ACC112 (cell line): ENCODE results near the gene JMJD7.
A peak's percentile ranks its signal among the peaks of the same experiment; 100 is the strongest.

Source experiments
- H2AFZ ChIP-seq: fragments of 200-600 bp; sonication (generic); one replicate; pipeline ENCODE4 v1.6.0; 2017; ENCODE audit warnings: antibody characterized with exemption, low read length; ENCODE audit not compliant: unreplicated experiment
- H3K27ac ChIP-seq: fragments of 200-600 bp; sonication (generic); 2 replicates; pipeline ENCODE4 v1.5.1; 2014; ENCODE audit warnings: low read depth, mild to moderate bottlenecking, antibody characterized with exemption, low read length, moderate library complexity
- H3K27me3 ChIP-seq: fragments of 200-600 bp; sonication (generic); 2 replicates; pipeline ENCODE4 v1.6.1; 2014; ENCODE audit warnings: mild to moderate bottlenecking, antibody characterized with exemption, low read length, moderate library complexity, mixed read lengths; ENCODE audit not compliant: insufficient read depth
- H3K36me3 ChIP-seq: fragments of 200-600 bp; sonication (generic); 2 replicates; pipeline ENCODE4 v1.6.1; 2016; ENCODE audit warnings: mild to moderate bottlenecking, antibody characterized with exemption, low read length, moderate library complexity, mixed read lengths; ENCODE audit not compliant: insufficient read depth
- H3K4me1 ChIP-seq: fragments of 200-600 bp; sonication (generic); one replicate; pipeline ENCODE4 v1.6.1; 2016; ENCODE audit warnings: low read length, mixed read lengths; ENCODE audit not compliant: insufficient read depth, unreplicated experiment, control insufficient read depth
- H3K4me3 ChIP-seq: fragments of 200-600 bp; sonication (generic); 2 replicates; pipeline ENCODE4 v1.5.1; 2014; ENCODE audit warnings: mild to moderate bottlenecking, low read depth, low read length
- H3K79me2 ChIP-seq: fragments of 200-600 bp; sonication (generic); one replicate; pipeline ENCODE4 v1.6.0; 2016; ENCODE audit warnings: low read length; ENCODE audit not compliant: control insufficient read depth, unreplicated experiment, insufficient read depth

JMJD7 gene

DNA sequence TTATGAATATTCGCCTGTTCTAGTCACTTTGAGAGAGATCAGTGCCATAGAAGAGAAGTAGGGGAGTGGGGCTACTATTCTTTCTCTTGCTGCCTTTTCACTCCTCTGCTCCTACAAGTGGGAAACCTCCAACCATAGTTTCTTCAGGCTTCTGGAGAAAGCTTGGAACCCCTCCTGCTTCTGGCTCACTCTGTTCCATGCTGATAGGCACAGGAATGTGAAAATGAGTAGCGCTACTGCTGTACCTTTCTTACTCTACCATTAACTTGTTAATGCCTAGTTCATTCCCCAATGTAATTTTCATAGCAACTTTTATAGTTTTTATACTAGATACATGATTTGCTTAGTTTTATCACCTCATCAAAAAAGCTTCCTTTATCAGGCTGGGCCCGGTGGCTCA is 26.7 kb upstream of the JMJD7 start:
- H3K27me3 ChIP-seq: no peaks in the 10 kb centered on the region
- no peak overlapping the region for H3K27ac ChIP-seq
- H3K4me1 ChIP-seq: peaks cover 38% of the 10 kb centered on the region
- H3K79me2 ChIP-seq: peaks cover 13% of the 10 kb centered on the region
- no peak overlapping the region for H3K4me3 ChIP-seq
- H2AFZ ChIP-seq: no peak overlapping the region
- peaks cover 8% of the 10 kb centered on the region; the same call in 1 of the 2 replicates for H3K36me3 ChIP-seq

DNA sequence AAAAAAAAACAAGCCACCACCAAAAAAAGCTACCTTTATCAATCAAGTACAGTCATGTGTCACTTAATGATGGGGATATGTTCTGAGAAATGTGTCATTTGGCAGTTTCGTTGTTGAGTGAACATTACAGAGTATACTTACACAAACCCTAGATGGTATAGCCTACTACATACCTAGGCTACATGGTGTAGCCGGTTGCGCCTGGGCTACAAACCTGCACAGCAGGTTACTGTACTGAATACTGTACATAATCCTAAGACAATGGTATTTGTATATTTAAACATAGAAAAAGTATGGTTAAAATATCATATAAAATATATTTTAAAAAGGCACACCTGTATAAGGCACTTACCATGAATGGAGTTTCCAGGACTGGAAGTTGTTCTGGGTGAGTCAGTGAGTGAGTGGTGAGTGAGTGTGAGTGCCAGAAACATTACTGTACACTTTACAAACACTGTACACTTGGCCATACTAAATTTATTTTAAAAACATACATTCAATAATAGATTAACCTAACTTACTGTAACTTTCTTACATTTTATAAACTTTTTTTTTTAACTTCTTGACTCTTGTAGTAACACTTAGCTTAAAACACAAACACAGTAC is 25.9 kb upstream of the JMJD7 start:
- Histone ChIP-seq H3K4me3 (no peak overlapping the region), H3K4me1 (peaks cover 30% of the 10 kb centered on the region), H2AFZ (no peak overlapping the region), H3K27me3 (no peaks in the 10 kb centered on the region), H3K36me3 (peaks cover 8% of the 10 kb centered on the region; the same call in 1 of the 2 replicates), H3K27ac (peak overlapping the region; percentile 31; the same call in 1 of the 2 replicates), H3K79me2 (peaks cover 11% of the 10 kb centered on the region)

DNA sequence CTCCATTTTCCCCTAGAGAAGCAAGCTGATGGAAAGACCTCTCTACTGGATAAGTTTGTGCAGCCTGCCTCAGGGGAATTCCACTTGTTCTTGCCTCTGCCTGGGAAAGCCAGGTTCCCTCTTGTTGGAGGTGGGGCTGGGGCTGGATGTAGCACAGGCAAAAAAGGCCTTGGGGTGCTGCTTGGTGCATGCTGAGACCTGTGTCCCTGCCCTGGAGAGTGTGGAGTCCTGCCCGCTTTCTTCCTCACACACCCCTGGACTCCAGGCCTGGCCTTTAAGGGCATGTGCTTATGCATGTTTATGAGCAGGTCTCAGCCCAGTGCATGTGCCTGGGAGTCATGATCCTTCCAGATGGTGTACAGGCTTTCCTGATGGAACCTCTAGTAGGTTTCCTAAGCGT is 23.5 kb upstream of the JMJD7 start:
- Histone ChIP-seq H3K27me3 (no peaks in the 10 kb centered on the region), H3K4me3 (no peak overlapping the region), H2AFZ (no peak overlapping the region), H3K4me1 (peaks cover 19% of the 10 kb centered on the region), H3K27ac (no peak overlapping the region), H3K36me3 (peaks cover 8% of the 10 kb centered on the region; the same call in 1 of the 2 replicates), H3K79me2 (peaks cover 3% of the 10 kb centered on the region)

DNA sequence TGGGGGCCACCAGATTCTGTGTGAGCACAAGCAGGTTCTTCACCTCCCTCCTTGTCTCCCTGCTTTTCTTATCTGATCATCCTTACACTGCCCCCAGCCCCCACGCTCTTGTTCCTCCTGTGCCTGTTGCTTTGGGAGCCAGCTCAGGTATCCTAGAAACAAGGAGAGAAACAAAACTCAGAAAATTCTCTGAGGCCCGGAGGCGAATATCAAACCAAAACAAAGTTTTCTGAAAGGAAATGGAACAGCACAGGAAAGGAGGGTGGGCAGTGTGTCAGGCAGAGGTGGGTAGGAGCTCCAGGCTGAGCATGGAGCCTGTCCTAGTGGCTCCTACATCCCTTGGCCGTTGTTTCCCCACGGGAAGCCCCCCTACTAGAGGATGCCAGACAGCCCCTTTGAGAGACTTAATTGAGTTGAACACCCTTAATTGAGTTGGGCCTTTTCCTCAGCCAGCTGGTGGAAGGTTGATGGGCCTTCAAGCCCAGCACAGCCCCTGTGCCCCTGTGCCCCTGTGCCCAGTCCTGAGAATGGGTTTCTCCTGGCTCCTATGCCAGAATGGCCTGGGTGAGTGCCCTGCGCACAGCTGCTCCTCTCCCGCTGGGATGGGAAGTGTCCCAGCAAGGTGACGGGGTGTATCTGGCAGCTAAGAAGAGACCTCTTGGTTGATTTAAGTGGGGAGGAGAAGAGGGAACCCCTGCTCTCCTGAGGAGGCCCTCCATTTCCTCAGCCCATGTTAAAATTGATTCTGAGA is 22.8 kb upstream of the JMJD7 start:
- H3K27me3 ChIP-seq: no peaks in the 10 kb centered on the region
- no peak overlapping the region for H3K27ac ChIP-seq
- 0 out of 2 replicates have a peak, but pooled peaks cover 3% of the 10 kb centered on the region for H3K36me3 ChIP-seq
- no peak overlapping the region for H2AFZ ChIP-seq
- H3K4me1 ChIP-seq: peaks cover 17% of the 10 kb centered on the region
- H3K79me2 ChIP-seq: no peaks in the 10 kb centered on the region
- H3K4me3 ChIP-seq: no peak overlapping the region

DNA sequence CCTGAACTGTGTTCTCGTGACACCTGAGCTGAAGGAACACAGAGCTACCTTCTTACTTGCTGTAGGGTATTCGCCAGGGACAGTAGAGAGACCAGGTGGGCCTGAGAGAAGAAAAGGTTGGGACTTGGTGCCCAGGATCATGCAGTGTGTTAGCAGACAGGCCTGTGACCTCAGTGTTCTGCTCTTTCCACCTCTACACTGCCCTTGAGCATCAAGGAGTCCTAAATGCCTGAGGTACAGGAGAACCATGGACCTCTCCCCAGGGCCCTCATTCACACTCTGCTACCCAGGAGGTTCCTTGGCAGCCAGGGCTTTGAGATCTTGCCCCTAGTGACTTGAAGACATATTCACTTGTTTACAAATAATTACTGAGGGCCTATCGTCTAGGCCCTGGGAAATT is 22.2 kb upstream of the JMJD7 start:
- Histone ChIP-seq H3K79me2 (no peaks in the 10 kb centered on the region), H2AFZ (no peak overlapping the region), H3K36me3 (0 out of 2 replicates have a peak, but pooled peaks cover 3% of the 10 kb centered on the region), H3K4me1 (peaks cover 17% of the 10 kb centered on the region), H3K27me3 (no peaks in the 10 kb centered on the region), H3K4me3 (no peak overlapping the region), H3K27ac (no peak overlapping the region)

DNA sequence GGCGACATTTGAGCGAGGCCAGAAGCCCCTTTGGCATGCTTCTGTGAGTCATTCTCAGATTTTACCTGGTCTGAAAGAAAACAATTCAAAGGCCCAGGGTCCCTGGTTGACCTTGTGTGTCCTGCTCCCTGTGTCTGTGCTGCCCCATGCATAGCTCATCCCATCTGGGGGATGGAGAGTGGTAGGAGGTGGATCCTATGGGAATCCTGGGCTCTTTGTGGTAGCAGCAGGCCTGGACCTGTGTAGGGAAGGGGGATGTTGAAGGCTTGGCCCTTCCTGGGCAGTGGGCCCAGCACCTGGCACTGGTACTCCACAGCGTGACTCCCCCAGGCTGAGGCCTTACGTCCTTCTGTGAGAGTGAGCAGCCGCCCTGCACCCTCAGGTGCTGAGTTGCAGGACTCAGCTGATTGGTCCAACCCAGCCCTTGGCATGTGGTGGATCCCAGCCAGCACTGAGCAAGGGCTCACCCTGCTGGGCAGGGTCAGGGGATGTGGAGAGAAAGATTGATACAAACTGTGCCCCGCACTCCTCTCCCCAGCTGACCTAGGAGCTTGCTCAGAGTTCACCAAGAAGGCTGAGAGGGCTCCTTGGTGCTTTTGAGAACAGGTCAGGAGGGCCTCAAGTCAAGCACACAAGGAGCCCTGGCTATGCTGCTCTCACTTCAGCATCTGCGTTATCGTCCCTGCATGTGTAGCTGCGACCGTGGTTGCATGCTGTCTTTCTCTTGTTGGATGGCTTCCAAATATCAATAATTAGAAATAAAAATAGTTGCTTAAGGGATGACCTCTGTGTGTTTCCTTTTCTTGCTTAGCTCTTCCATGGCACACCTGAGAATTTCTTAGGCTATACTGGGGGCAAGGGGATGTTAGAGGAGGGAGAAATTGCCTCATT is 21.4 kb upstream of the JMJD7 start:
- H2AFZ ChIP-seq: no peak overlapping the region
- H3K27me3 ChIP-seq: no peaks in the 10 kb centered on the region
- H3K79me2 ChIP-seq: no peaks in the 10 kb centered on the region
- H3K27ac ChIP-seq: no peak overlapping the region
- H3K36me3 ChIP-seq: no peaks in the 10 kb centered on the region
- peaks cover 15% of the 10 kb centered on the region for H3K4me1 ChIP-seq
- no peak overlapping the region for H3K4me3 ChIP-seq

DNA sequence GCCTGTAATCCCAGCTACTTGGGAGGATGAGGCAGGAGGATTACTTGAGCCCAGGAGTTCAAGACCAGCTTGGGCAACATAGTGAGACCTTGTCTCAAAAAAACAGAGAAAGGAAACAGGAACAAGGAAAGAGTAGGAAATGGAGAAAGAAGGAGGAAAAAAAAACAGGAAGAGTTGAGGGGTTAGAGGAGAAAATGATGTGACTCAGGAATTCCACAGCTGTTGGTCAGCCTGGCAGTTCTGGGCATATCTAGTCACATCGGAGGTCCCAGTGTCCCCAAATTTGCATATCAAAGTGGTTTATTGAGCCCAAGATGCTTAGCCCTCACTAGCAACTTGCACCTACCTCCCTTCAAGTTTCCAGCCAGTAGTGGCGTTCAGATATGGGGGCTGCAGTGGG is 18.8 kb upstream of the JMJD7 start:
- H3K27me3 ChIP-seq: no peaks in the 10 kb centered on the region
- H2AFZ ChIP-seq: no peak overlapping the region
- H3K4me3 ChIP-seq: no peak overlapping the region
- H3K27ac ChIP-seq: no peak overlapping the region
- no peaks in the 10 kb centered on the region for H3K79me2 ChIP-seq
- H3K36me3 ChIP-seq: 0 out of 2 replicates have a peak, but pooled peaks cover 3% of the 10 kb centered on the region
- H3K4me1 ChIP-seq: peaks cover 11% of the 10 kb centered on the region

DNA sequence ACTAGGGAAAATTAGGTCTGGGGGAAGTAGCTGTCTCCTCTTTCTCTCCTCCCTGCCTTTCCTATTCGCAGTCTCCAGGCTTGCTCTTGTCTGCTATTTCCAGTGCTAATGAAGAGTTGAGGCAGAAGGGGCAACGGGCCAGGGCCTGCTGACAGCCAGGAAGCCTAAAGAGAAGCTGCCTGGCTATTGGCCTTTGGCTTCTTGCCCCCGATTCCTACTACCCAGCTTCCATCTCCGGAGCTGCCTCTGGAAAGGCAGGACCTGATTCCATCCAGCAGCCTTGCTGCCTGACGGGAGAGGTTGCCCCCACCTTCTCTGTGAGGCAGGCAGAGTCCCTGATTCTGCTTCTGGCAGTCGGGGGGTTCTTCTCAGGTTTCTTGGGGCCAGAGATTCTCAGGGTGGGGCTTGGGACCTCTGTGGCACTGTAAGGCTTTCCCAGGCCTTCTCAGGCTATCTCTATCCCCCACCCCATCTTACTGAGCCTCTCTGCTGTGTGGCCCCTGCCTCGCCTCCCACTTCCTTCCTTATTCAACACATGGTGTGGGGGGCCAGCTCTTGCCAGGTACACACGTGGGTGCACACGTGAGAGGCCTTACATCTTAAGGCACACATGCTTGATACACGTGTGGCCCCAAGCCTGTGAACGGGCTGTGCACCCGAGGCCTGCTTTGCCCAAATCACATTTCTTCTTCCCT is 18.2 kb upstream of the JMJD7 start:
- Histone ChIP-seq H3K27me3 (no peaks in the 10 kb centered on the region), H3K79me2 (no peaks in the 10 kb centered on the region), H3K36me3 (0 out of 2 replicates have a peak, but pooled peaks cover 3% of the 10 kb centered on the region), H3K4me3 (no peak overlapping the region), H3K4me1 (peaks cover 11% of the 10 kb centered on the region), H2AFZ (no peak overlapping the region), H3K27ac (no peak overlapping the region)

DNA sequence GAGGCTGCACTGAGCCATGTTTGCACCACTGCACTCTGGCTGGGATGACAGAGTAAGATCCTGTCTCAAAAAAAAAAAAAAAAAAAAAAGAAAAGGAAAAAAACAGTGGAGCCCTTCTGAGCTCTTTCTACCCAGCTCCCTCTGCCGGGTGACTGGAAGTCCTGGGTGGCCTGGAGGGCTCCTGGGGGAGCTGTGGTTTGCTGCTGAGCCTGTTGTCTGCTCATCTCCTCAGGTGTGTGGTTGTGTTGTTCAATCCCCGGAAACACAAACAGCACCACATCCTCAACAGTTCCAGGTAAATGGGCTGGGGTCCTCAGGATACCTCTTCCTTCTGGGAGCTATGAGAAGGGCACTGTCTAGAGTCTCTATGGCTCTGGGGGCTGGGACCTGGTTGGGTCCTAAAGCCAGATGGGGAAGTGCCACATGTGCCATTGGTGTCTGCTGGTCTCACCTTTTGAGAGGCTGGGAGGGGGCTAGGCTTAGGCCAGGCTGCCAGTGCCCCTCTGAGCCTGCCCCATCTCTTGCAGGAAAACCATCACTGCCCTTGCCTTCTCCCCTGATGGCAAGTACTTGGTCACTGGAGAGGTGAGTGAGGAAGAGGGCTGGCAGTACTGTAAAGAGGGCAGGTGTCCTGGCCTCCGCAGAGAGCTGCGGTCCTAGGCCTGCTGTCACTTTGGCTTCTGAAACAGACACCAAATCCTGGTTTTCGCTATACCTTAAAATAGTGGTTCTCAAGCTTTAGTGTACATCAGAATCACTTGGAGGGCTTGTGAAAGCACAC is 17.1 kb upstream of the JMJD7 start:
- Histone ChIP-seq H3K27ac (no peak overlapping the region), H2AFZ (no peak overlapping the region), H3K27me3 (no peaks in the 10 kb centered on the region)

More for the DNA sequence above, 17.1 kb upstream of the JMJD7 start:
- Histone ChIP-seq H3K4me1 (peaks cover 11% of the 10 kb centered on the region), H3K36me3 (0 out of 2 replicates have a peak, but pooled peaks cover 3% of the 10 kb centered on the region), H3K79me2 (no peaks in the 10 kb centered on the region), H3K4me3 (no peak overlapping the region)
